Measurements from ENCODE around the gene C15orf62.

The C15orf62 gene

GRCh38 chr15:40723919-40724318 lies 45.9 kb upstream of the C15orf62 start:
- no peak for TF ChIP-seq YY1 (IDR thresholded peaks at IDR 0.05; ENCODE audit: low read depth)
- TF ChIP-seq TAF1 (IDR thresholded peaks at IDR 0.05; ENCODE audit: low read depth): no peak
- TF ChIP-seq FOXM1 (IDR thresholded peaks at IDR 0.05; ENCODE audit: borderline replicate concordance, low read depth): no peak
- no peak for TF ChIP-seq CEBPB (IDR thresholded peaks at IDR 0.05)
- TF ChIP-seq TEAD4 (IDR thresholded peaks at IDR 0.05): no peak
- no peak for TF ChIP-seq TCF12 (IDR thresholded peaks at IDR 0.05; ENCODE audit: low read depth)
- TF ChIP-seq MAX (IDR thresholded peaks at IDR 0.05): no peak
- TF ChIP-seq NFIC (IDR thresholded peaks at IDR 0.05): no peak
- TF ChIP-seq, protein P1, sequence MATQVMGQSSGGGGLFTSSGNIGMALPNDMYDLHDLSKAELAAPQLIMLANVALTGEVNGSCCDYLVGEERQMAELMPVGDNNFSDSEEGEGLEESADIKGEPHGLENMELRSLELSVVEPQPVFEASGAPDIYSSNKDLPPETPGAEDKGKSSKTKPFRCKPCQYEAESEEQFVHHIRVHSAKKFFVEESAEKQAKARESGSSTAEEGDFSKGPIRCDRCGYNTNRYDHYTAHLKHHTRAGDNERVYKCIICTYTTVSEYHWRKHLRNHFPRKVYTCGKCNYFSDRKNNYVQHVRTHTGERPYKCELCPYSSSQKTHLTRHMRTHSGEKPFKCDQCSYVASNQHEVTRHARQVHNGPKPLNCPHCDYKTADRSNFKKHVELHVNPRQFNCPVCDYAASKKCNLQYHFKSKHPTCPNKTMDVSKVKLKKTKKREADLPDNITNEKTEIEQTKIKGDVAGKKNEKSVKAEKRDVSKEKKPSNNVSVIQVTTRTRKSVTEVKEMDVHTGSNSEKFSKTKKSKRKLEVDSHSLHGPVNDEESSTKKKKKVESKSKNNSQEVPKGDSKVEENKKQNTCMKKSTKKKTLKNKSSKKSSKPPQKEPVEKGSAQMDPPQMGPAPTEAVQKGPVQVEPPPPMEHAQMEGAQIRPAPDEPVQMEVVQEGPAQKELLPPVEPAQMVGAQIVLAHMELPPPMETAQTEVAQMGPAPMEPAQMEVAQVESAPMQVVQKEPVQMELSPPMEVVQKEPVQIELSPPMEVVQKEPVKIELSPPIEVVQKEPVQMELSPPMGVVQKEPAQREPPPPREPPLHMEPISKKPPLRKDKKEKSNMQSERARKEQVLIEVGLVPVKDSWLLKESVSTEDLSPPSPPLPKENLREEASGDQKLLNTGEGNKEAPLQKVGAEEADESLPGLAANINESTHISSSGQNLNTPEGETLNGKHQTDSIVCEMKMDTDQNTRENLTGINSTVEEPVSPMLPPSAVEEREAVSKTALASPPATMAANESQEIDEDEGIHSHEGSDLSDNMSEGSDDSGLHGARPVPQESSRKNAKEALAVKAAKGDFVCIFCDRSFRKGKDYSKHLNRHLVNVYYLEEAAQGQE (IDR thresholded peaks at IDR 0.05; ENCODE audit: low read depth): no peak
- TF ChIP-seq, protein P2, sequence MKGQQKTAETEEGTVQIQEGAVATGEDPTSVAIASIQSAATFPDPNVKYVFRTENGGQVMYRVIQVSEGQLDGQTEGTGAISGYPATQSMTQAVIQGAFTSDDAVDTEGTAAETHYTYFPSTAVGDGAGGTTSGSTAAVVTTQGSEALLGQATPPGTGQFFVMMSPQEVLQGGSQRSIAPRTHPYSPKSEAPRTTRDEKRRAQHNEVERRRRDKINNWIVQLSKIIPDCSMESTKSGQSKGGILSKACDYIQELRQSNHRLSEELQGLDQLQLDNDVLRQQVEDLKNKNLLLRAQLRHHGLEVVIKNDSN (IDR thresholded peaks at IDR 0.05): no peak
- no peak for TF ChIP-seq EP300 (IDR thresholded peaks at IDR 0.05; ENCODE audit: borderline replicate concordance)
- no peak for TF ChIP-seq ZBTB7A (IDR thresholded peaks at IDR 0.05; ENCODE audit: low read depth)
- TF ChIP-seq RAD21 (IDR thresholded peaks at IDR 0.05; ENCODE audit: low read depth): no peak
- TF ChIP-seq EGR1 (IDR thresholded peaks at IDR 0.05): no peak
- no peak for TF ChIP-seq CREB1 (IDR thresholded peaks at IDR 0.05; ENCODE audit: low read depth)

GRCh38 chr15:40731034-40731433 lies 38.7 kb upstream of the C15orf62 start:
- TF ChIP-seq CEBPB (IDR thresholded peaks at IDR 0.05) (no peak), NFIC (IDR thresholded peaks at IDR 0.05) (no peak), TEAD4 (IDR thresholded peaks at IDR 0.05) (no peak), FOXM1 (IDR thresholded peaks at IDR 0.05; ENCODE audit: borderline replicate concordance, low read depth) (no peak), TCF12 (IDR thresholded peaks at IDR 0.05; ENCODE audit: low read depth) (no peak), CREB1 (IDR thresholded peaks at IDR 0.05; ENCODE audit: low read depth) (no peak), TAF1 (IDR thresholded peaks at IDR 0.05; ENCODE audit: low read depth) (no peak), MAX (IDR thresholded peaks at IDR 0.05) (no peak), RAD21 (IDR thresholded peaks at IDR 0.05; ENCODE audit: low read depth) (no peak), YY1 (IDR thresholded peaks at IDR 0.05; ENCODE audit: low read depth) (no peak), EP300 (IDR thresholded peaks at IDR 0.05; ENCODE audit: borderline replicate concordance) (no peak), ZBTB7A (IDR thresholded peaks at IDR 0.05; ENCODE audit: low read depth) (no peak), EGR1 (IDR thresholded peaks at IDR 0.05) (no peak)
- TF ChIP-seq, protein P1 (IDR thresholded peaks at IDR 0.05; ENCODE audit: low read depth): no peak
- TF ChIP-seq, protein P2 (IDR thresholded peaks at IDR 0.05): no peak

GRCh38 chr15:40736575-40736974 lies 33.2 kb upstream of the C15orf62 start:
- TF ChIP-seq CREB1 (IDR thresholded peaks at IDR 0.05; ENCODE audit: low read depth): no peak
- no peak for TF ChIP-seq EP300 (IDR thresholded peaks at IDR 0.05; ENCODE audit: borderline replicate concordance)
- TF ChIP-seq, protein P2 (IDR thresholded peaks at IDR 0.05): no peak
- no peak for TF ChIP-seq CEBPB (IDR thresholded peaks at IDR 0.05)
- TF ChIP-seq FOXM1 (IDR thresholded peaks at IDR 0.05; ENCODE audit: borderline replicate concordance, low read depth): no peak
- TF ChIP-seq TCF12 (IDR thresholded peaks at IDR 0.05; ENCODE audit: low read depth): no peak
- no peak for TF ChIP-seq TAF1 (IDR thresholded peaks at IDR 0.05; ENCODE audit: low read depth)
- TF ChIP-seq YY1 (IDR thresholded peaks at IDR 0.05; ENCODE audit: low read depth): no peak
- no peak for TF ChIP-seq EGR1 (IDR thresholded peaks at IDR 0.05)
- no peak for TF ChIP-seq RAD21 (IDR thresholded peaks at IDR 0.05; ENCODE audit: low read depth)
- TF ChIP-seq MAX (IDR thresholded peaks at IDR 0.05): no peak
- TF ChIP-seq, protein P1 (IDR thresholded peaks at IDR 0.05; ENCODE audit: low read depth): no peak
- TF ChIP-seq TEAD4 (IDR thresholded peaks at IDR 0.05): no peak
- TF ChIP-seq ZBTB7A (IDR thresholded peaks at IDR 0.05; ENCODE audit: low read depth): no peak
- TF ChIP-seq NFIC (IDR thresholded peaks at IDR 0.05): no peak

All from Ishikawa (cell line).